ENCODE data around the gene FNBP1. TPM values are rescaled to one million over a fixed set of nuclear protein-coding genes. Genes with fewer than 3 reads are reported as not detected.

The FNBP1 gene
- total RNA-seq, 1 donor from 2014 or later, result 25.6 TPM

- no peak for TF ChIP-seq CTCF (conservative IDR thresholded peaks at IDR 0.05; ENCODE audit: low read depth, low read length)
- no peak for DNase-seq (ENCODE audit: low read depth)
- H3K4me3 ChIP-seq (ENCODE audit: low read depth, low read length), result no peak overlapping the region
Measured at GRCh38 chr9:129908906-129909305, 134.1 kb downstream of the FNBP1 start.

GRCh38 chr9:129907201-129907600 is 135.8 kb downstream of the FNBP1 start:
- no peak for TF ChIP-seq CTCF (conservative IDR thresholded peaks at IDR 0.05; ENCODE audit: low read depth, low read length)
- H3K4me3 ChIP-seq (ENCODE audit: low read depth, low read length), result no peak overlapping the region
- no peak for DNase-seq (ENCODE audit: low read depth)

GRCh38 chr9:129906298-129906697 is 136.7 kb downstream of the FNBP1 start:
- TF ChIP-seq CTCF (conservative IDR thresholded peaks at IDR 0.05; ENCODE audit: low read depth, low read length), result no peak
- no peak for DNase-seq (ENCODE audit: low read depth)
- no peak overlapping the region for H3K4me3 ChIP-seq (ENCODE audit: low read depth, low read length)

GRCh38 chr9:129904734-129905133 is 138.3 kb downstream of the FNBP1 start:
- H3K4me3 ChIP-seq (ENCODE audit: low read depth, low read length), result no peak overlapping the region
- TF ChIP-seq CTCF (conservative IDR thresholded peaks at IDR 0.05; ENCODE audit: low read depth, low read length), result no peak
- DNase-seq (ENCODE audit: low read depth), result no peak

GRCh38 chr9:129902740-129903134 is 140.3 kb downstream of the FNBP1 start:
- H3K4me3 ChIP-seq (ENCODE audit: low read depth, low read length), result no peak overlapping the region
- no peak for DNase-seq (ENCODE audit: low read depth)
- TF ChIP-seq CTCF (conservative IDR thresholded peaks at IDR 0.05; ENCODE audit: low read depth, low read length), result no peak

GRCh38 chr9:129901993-129902739 is 140.8 kb downstream of the FNBP1 start:
- no peak overlapping the region for H3K4me3 ChIP-seq (ENCODE audit: low read depth, low read length)
- no peak for DNase-seq (ENCODE audit: low read depth)

More at GRCh38 chr9:129901993-129902739, 140.8 kb downstream of the FNBP1 start:
- TF ChIP-seq CTCF (conservative IDR thresholded peaks at IDR 0.05; ENCODE audit: low read depth, low read length), result no peak

Data from epithelial cell of proximal tubule (primary cell).